Natural killer cell (primary cell): ENCODE results near the gene THSD4. TPM values are rescaled to one million over a fixed set of nuclear protein-coding genes. Genes with fewer than 3 reads are reported as not detected.

Source experiments
- ATAC-seq, 3 donors: fragments of 150-1000 bp in 2 of 3; fragments of 200-7000 bp in 1 of 3; cut with Tn5 transposase; 1 replicate in 1 of 3; 2 replicates in 2 of 3; pipeline ENCODE4 v1.10.0; 2021; ENCODE audit warnings: mild to moderate bottlenecking in 2 of 3, moderate library complexity in 2 of 3
- DNase-seq, 2 donors: peaks; one replicate each; pipeline versions ENCODE4 v3.0.0 to v3.0.0-alpha.2; 2013 to 2021; ENCODE audit warnings: mixed read lengths in 1 of 2
- H3K27ac ChIP-seq: one replicate; pipeline ENCODE4 v1.5.1; 2013; ENCODE audit warnings: mild to moderate bottlenecking, low read length
- H3K27me3 ChIP-seq: one replicate; pipeline ENCODE4 v1.6.1; 2013; ENCODE audit warnings: low read length; ENCODE audit not compliant: control insufficient read depth, insufficient read depth
- H3K36me3 ChIP-seq: one replicate; pipeline ENCODE4 v1.6.1; 2013; ENCODE audit warnings: low read length; ENCODE audit not compliant: control insufficient read depth, insufficient read depth
- H3K4me1 ChIP-seq: one replicate; pipeline ENCODE4 v1.6.1; 2013; ENCODE audit warnings: low read length; ENCODE audit not compliant: control insufficient read depth, insufficient read depth
- H3K4me3 ChIP-seq: one replicate; pipeline ENCODE4 v1.5.1; 2013; ENCODE audit warnings: low read length
- H3K9me3 ChIP-seq: one replicate; pipeline ENCODE4 v1.6.1; 2013; ENCODE audit warnings: low read length; ENCODE audit not compliant: control insufficient read depth, insufficient read depth
- H3K27ac Mint-ChIP-seq, 2 donors: one replicate each; pipeline ENCODE4 v1.8.0; 2022; ENCODE audit warnings: mild to moderate bottlenecking in 2 of 2, mixed read lengths in 2 of 2, moderate library complexity in 1 of 2
- H3K27me3 Mint-ChIP-seq, 2 donors: one replicate each; pipeline ENCODE4 v1.8.0; 2022; ENCODE audit warnings: low read depth in 2 of 2, mixed read lengths in 2 of 2
- H3K36me3 Mint-ChIP-seq: one replicate; pipeline ENCODE4 v1.8.0; 2022; ENCODE audit warnings: mixed read lengths
- H3K4me1 Mint-ChIP-seq, 2 donors: one replicate each; pipeline ENCODE4 v1.8.0; 2022; ENCODE audit warnings: mixed read lengths in 2 of 2
- H3K4me3 Mint-ChIP-seq: one replicate; pipeline ENCODE4 v1.8.0; 2022; ENCODE audit warnings: mild to moderate bottlenecking, moderate library complexity, mixed read lengths
- H3K9me3 Mint-ChIP-seq, 2 donors: one replicate each; pipeline ENCODE4 v1.8.0; 2022; ENCODE audit warnings: mixed read lengths in 2 of 2
- WGBS: methylation state at CpG from one replicate; pipeline ENCODE4 v1.1.7; 2013; ENCODE audit warnings: missing lambda C conversion rate; ENCODE audit not compliant: insufficient coverage; 5-methylcytosine and 5-hydroxymethylcytosine counted together
- intact Hi-C: fragments of 100-400 bp; cut with micrococcal nuclease; formaldehyde crosslinking; loops from one replicate; pipeline ENCODE4 v1.14.2; 2022
- total RNA-seq, 4 donors: library from RNA; stranded (reverse); fragments of 120-200 nt in 1 of 4; gene quantifications; one replicate each; pipeline versions ENCODE4 v1.2.3 to v1.2.4, GENCODE V29; 2013 to 2022
- TF ChIP-seq, protein P1 (sequence below): fragments of 200-600 bp; IDR thresholded peaks from one replicate; pipeline ENCODE4 v1.8.0; 2022; ENCODE audit warnings: antibody characterized with exemption

Gene THSD4
- total RNA-seq, 3 donors from 2014 or later (not counting 1 experiment from before 2014, with no cell fraction given): not detected

- no peak for DNase-seq
- intact Hi-C loops: no loop called here
- H3K9me3 Mint-ChIP-seq: peaks cover 4% of the 10 kb centered on the region in 2 donors
- WGBS: 89% methylated on average over 5 of the region's 5 CpGs
- no peak overlapping the region for H3K4me3 Mint-ChIP-seq
- peaks cover 22% of the 10 kb centered on the region for H3K36me3 ChIP-seq
- H3K27me3 Mint-ChIP-seq: no peaks in the 10 kb centered on the region
- peaks cover 20% of the 10 kb centered on the region for H3K9me3 ChIP-seq
- H3K4me3 ChIP-seq: no peak overlapping the region
- no peak for ATAC-seq
- H3K4me1 Mint-ChIP-seq: no peaks in the 10 kb centered on the region
- TF ChIP-seq, protein P1, sequence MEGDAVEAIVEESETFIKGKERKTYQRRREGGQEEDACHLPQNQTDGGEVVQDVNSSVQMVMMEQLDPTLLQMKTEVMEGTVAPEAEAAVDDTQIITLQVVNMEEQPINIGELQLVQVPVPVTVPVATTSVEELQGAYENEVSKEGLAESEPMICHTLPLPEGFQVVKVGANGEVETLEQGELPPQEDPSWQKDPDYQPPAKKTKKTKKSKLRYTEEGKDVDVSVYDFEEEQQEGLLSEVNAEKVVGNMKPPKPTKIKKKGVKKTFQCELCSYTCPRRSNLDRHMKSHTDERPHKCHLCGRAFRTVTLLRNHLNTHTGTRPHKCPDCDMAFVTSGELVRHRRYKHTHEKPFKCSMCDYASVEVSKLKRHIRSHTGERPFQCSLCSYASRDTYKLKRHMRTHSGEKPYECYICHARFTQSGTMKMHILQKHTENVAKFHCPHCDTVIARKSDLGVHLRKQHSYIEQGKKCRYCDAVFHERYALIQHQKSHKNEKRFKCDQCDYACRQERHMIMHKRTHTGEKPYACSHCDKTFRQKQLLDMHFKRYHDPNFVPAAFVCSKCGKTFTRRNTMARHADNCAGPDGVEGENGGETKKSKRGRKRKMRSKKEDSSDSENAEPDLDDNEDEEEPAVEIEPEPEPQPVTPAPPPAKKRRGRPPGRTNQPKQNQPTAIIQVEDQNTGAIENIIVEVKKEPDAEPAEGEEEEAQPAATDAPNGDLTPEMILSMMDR: no peak
- no peaks in the 10 kb centered on the region for H3K27me3 ChIP-seq
- no peaks in the 10 kb centered on the region for H3K4me1 ChIP-seq
- no peak overlapping the region for H3K27ac Mint-ChIP-seq
- peaks cover 11% of the 10 kb centered on the region for H3K36me3 Mint-ChIP-seq
- no peak overlapping the region for H3K27ac ChIP-seq
Measured at GRCh38 chr15:71821547-71822129, 706.4 kb downstream of the THSD4 start.

- Histone ChIP-seq H3K4me1 (no peaks in the 10 kb centered on the region), H3K36me3 (peaks cover 36% of the 10 kb centered on the region), H3K4me3 (no peak overlapping the region), H3K27me3 (no peaks in the 10 kb centered on the region), H3K27ac (no peak overlapping the region), H3K9me3 (peaks cover 20% of the 10 kb centered on the region)
- DNase-seq: no peak
- TF ChIP-seq, protein P1: no peak
- H3K36me3 Mint-ChIP-seq: peaks cover 11% of the 10 kb centered on the region
- intact Hi-C loops: no loop called here
- no peaks in the 10 kb centered on the region for H3K4me1 Mint-ChIP-seq
- no peaks in the 10 kb centered on the region for H3K27me3 Mint-ChIP-seq
- 84% methylated on average over 3 of the region's 3 CpGs for WGBS
- H3K27ac Mint-ChIP-seq: no peak overlapping the region
- H3K4me3 Mint-ChIP-seq: no peak overlapping the region
- peaks cover 4% of the 10 kb centered on the region in 2 donors for H3K9me3 Mint-ChIP-seq
- ATAC-seq: no peak
Measured at GRCh38 chr15:71822890-71823630, 707.8 kb downstream of the THSD4 start.

GRCh38 chr15:71823801-71824200, 708.5 kb downstream of the THSD4 start:
- no peak overlapping the region for H3K27ac ChIP-seq
- H3K27me3 ChIP-seq: no peaks in the 10 kb centered on the region
- H3K9me3 ChIP-seq: peaks cover 20% of the 10 kb centered on the region
- peaks cover 4% of the 10 kb centered on the region in 2 donors for H3K9me3 Mint-ChIP-seq
- no peaks in the 10 kb centered on the region for H3K4me1 Mint-ChIP-seq
- H3K27ac Mint-ChIP-seq: no peak overlapping the region
- H3K36me3 ChIP-seq: peaks cover 39% of the 10 kb centered on the region
- no peaks in the 10 kb centered on the region for H3K4me1 ChIP-seq
- H3K27me3 Mint-ChIP-seq: no peaks in the 10 kb centered on the region
- TF ChIP-seq, protein P1: no peak
- 94% methylated on average over 3 of the region's 3 CpGs for WGBS
- ATAC-seq (no peak), DNase-seq (no peak)
- no peak overlapping the region for H3K4me3 Mint-ChIP-seq
- H3K4me3 ChIP-seq: no peak overlapping the region
- H3K36me3 Mint-ChIP-seq: peaks cover 11% of the 10 kb centered on the region
- intact Hi-C loops: no loop called here
